Uterus (tissue), 2 donors: ENCODE results near the gene AGPAT2.

ENCODE experiments used
- CTCF ChIP-seq, 4 experiments: fragments of 200-600 bp in 2 of 4; fragments of 450-650 bp in 2 of 4; sonication (generic) in 2 of 4; IDR thresholded peaks; one replicate each; pipeline ENCODE4 v1.5.1; 2016 to 2019; ENCODE audit warnings: antibody characterized with exemption in 4 of 4, mild to moderate bottlenecking in 2 of 4, moderate library complexity in 1 of 4
- POLR2A ChIP-seq, 2 donors: fragments of 450-650 bp; IDR thresholded peaks; one replicate each; pipeline ENCODE4 v1.6.1; 2016; ENCODE audit warnings: antibody characterized with exemption in 2 of 2, mild to moderate bottlenecking in 1 of 2, moderate library complexity in 1 of 2

GRCh38 chr9:136726118-136726517 is 38.9 kb upstream of the AGPAT2 start:
- TF ChIP-seq CTCF (IDR thresholded peaks at IDR 0.05) (no peak), POLR2A (IDR thresholded peaks at IDR 0.05) (no peak)
